WTC11 (cell line): ENCODE results near the gene NAALADL2. TPM values are rescaled to one million over a fixed set of nuclear protein-coding genes. Genes with fewer than 3 reads are reported as not detected.
"Not testable (repeated sequence)": the region's sequence is repeated elsewhere in the genome, so short reads cannot be mapped to it uniquely, and the experiment has no call there.

Experiments
- ATAC-seq: fragments of 200-7000 bp; cut with Tn5 transposase; 2 replicates; pipeline ENCODE4 v1.10.0; 2021; ENCODE audit warnings: mild to moderate bottlenecking, moderate library complexity
- CTCF ChIA-PET: fragments of 300-600 bp; sonication (Branson Sonifier 250); formaldehyde crosslinking; loops from one replicate; lab custom pipeline; 2021; ENCODE audit warnings: antibody characterized with exemption; lab: Charles Lee
- POLR2A ChIA-PET: fragments of 350-600 bp; sonication (Branson Sonifier 250); formaldehyde crosslinking; loops from one replicate; lab custom pipeline; 2021; ENCODE audit warnings: antibody characterized with exemption; lab: Charles Lee
- DNase-seq: peaks from one replicate; pipeline ENCODE4 v3.0.0; 2021; ENCODE audit warnings: low spot score
- H3K27ac Mint-ChIP-seq: 2 replicates; pipeline ENCODE4 v1.8.0; 2021; ENCODE audit warnings: mixed read lengths
- H3K27me3 Mint-ChIP-seq: 2 replicates; pipeline ENCODE4 v1.8.0; 2021; ENCODE audit warnings: low read depth, mild to moderate bottlenecking, moderate library complexity, mixed read lengths
- H3K36me3 Mint-ChIP-seq: 2 replicates; pipeline ENCODE4 v1.8.0; 2021; ENCODE audit warnings: mixed read lengths
- H3K4me1 Mint-ChIP-seq: 2 replicates; pipeline ENCODE4 v1.8.0; 2022; ENCODE audit warnings: mixed read lengths
- H3K4me3 Mint-ChIP-seq: 2 replicates; pipeline ENCODE4 v1.8.0; 2021; ENCODE audit warnings: mild to moderate bottlenecking, moderate library complexity, mixed read lengths
- H3K9me3 Mint-ChIP-seq: 2 replicates; pipeline ENCODE4 v1.8.0; 2021; ENCODE audit warnings: mixed read lengths
- ATF3 ChIP-seq: sonication (generic); formaldehyde crosslinking; conservative IDR thresholded peaks from 2 replicates; pipeline ENCODE4 v1.8.1; 2022; ENCODE audit warnings: mild to moderate bottlenecking, missing genetic modification reagents
- FOXK1 ChIP-seq: sonication (generic); formaldehyde crosslinking; IDR thresholded peaks from 2 replicates; pipeline ENCODE4 v1.8.0; 2022; ENCODE audit warnings: mild to moderate bottlenecking, moderate library complexity, missing genetic modification reagents
- GRHL2 ChIP-seq: fragments of 250-450 bp; sonication (Bioruptor Pico); IDR thresholded peaks from 2 replicates; pipeline ENCODE4 v1.8.0; 2022; ENCODE audit warnings: mild to moderate bottlenecking, moderate library complexity; ENCODE audit not compliant: insufficient replicate concordance, severe bottlenecking
- IRF2 ChIP-seq: sonication (generic); formaldehyde crosslinking; IDR thresholded peaks from 2 replicates; pipeline ENCODE4 v1.8.0; 2022; ENCODE audit warnings: low read depth, missing genetic modification reagents, borderline replicate concordance
- KAT7 ChIP-seq: sonication (generic); formaldehyde crosslinking; IDR thresholded peaks from 2 replicates; pipeline ENCODE4 v1.8.1; 2023; ENCODE audit warnings: missing genetic modification reagents, mild to moderate bottlenecking, borderline replicate concordance
- NFYB ChIP-seq: sonication (generic); formaldehyde crosslinking; conservative IDR thresholded peaks from 2 replicates; pipeline ENCODE4 v1.8.0; 2022; ENCODE audit warnings: low read depth, missing genetic modification reagents
- NR2C2 ChIP-seq: sonication (generic); formaldehyde crosslinking; IDR thresholded peaks from 2 replicates; pipeline ENCODE4 v1.8.0; 2022; ENCODE audit warnings: mild to moderate bottlenecking, missing genetic modification reagents
- OVOL2 ChIP-seq: fragments of 250-450 bp; sonication (Bioruptor Pico); IDR thresholded peaks from 2 replicates; pipeline ENCODE4 v1.9.0; 2021; ENCODE audit warnings: mild to moderate bottlenecking, borderline replicate concordance
- SMAD3 ChIP-seq: sonication (generic); formaldehyde crosslinking; IDR thresholded peaks from 2 replicates; pipeline ENCODE4 v1.8.0; 2022; ENCODE audit warnings: missing genetic modification reagents, mild to moderate bottlenecking, borderline replicate concordance
- SMAD4 ChIP-seq: sonication (generic); formaldehyde crosslinking; IDR thresholded peaks from 2 replicates; pipeline ENCODE4 v1.8.0; 2022; ENCODE audit warnings: mild to moderate bottlenecking, missing genetic modification reagents
- TEAD1 ChIP-seq: sonication (generic); formaldehyde crosslinking; IDR thresholded peaks from 2 replicates; pipeline ENCODE4 v1.8.0; 2022; ENCODE audit warnings: mild to moderate bottlenecking, missing genetic modification reagents
- USF2 ChIP-seq: sonication (generic); formaldehyde crosslinking; IDR thresholded peaks from 2 replicates; pipeline ENCODE4 v1.8.1; 2023; ENCODE audit warnings: mild to moderate bottlenecking, missing genetic modification reagents, moderate library complexity
- ZBTB21 ChIP-seq: sonication (generic); formaldehyde crosslinking; IDR thresholded peaks from 2 replicates; pipeline ENCODE4 v1.8.1; 2023; ENCODE audit warnings: mild to moderate bottlenecking, missing genetic modification reagents, borderline replicate concordance
- ZNF219 ChIP-seq: sonication (generic); formaldehyde crosslinking; IDR thresholded peaks from 2 replicates; pipeline ENCODE4 v1.8.0; 2023; ENCODE audit warnings: missing genetic modification reagents, mild to moderate bottlenecking, borderline replicate concordance
- total RNA-seq: library from RNA; stranded (reverse); gene quantifications from 3 replicates; pipeline ENCODE4 v1.2.3, GENCODE V29; 2021
- TF ChIP-seq, protein P1 (sequence below): sonication (generic); formaldehyde crosslinking; IDR thresholded peaks from 2 replicates; pipeline ENCODE4 v1.8.1; 2023; ENCODE audit warnings: mild to moderate bottlenecking, missing genetic modification reagents
- TF ChIP-seq, protein P2 (sequence below): fragments of 250-450 bp; sonication (Bioruptor Pico); conservative IDR thresholded peaks from 2 replicates; pipeline ENCODE4 v1.9.0; 2021; ENCODE audit warnings: mild to moderate bottlenecking
- TF ChIP-seq, protein P3 (sequence below): sonication (generic); formaldehyde crosslinking; IDR thresholded peaks from 2 replicates; pipeline ENCODE4 v1.8.1; 2022; ENCODE audit warnings: low read depth, missing genetic modification reagents, borderline replicate concordance
- TF ChIP-seq, protein P4 (sequence below): fragments of 250-450 bp; sonication (Bioruptor Pico); IDR thresholded peaks from 2 replicates; pipeline ENCODE4 v1.9.0; 2021; ENCODE audit warnings: moderate library complexity, mild to moderate bottlenecking, inconsistent platforms, borderline replicate concordance

Gene NAALADL2
- total RNA-seq, 1 experiment from 2014 or later, result 1.2 TPM

DNA sequence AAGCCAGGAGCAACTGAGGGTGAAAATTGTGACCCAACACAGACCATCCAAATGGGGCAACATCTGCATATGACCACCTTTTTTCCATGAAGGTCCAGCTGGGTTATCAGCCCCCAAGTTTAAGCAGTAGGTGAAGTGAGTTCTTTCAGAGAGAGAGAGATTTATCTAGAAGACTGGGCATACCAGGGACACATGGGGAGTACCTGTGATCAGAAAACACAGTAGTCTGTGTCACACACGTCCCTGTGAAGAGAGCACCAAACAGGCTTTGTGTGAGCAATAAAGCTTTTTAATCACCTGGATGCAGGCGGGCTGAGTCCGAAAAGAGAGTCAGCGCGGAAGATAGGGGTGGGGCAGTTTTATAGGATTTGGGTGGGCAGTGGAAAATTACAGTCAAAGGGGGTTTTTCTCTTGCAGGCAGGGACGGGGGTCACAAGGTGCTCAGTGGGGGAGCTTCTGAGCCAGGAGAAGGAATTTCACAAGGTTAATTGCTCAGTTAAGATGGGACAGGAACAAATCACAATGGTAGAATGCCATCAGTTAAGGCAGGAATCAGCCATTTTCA lies 966.0 kb downstream of the NAALADL2 start:
- Mint-ChIP-seq H3K4me1 (peaks cover 56% of the 10 kb centered on the region), H3K27ac (peak overlapping the region; percentile 92), H3K9me3 (peaks cover 35% of the 10 kb centered on the region), H3K4me3 (0 out of 2 replicates have a peak overlapping the region, but pooled peaks have one; percentile 5), H3K36me3 (peaks cover 29% of the 10 kb centered on the region)
- ATAC-seq, result peak; percentile 67
- POLR2A ChIA-PET, DNase-seq, H3K27me3 Mint-ChIP-seq: not testable (repeated sequence)
- CTCF ChIA-PET, result interaction anchor here (1.9 kb wide), 1 partner anchor 116 kb away, joined by 5 read pairs; no protein-coding TSS in a partner anchor

GRCh38 chr3:175826759-175827158 lies 967.6 kb downstream of the NAALADL2 start:
- H3K4me3 Mint-ChIP-seq, result no peak overlapping the region
- ChIA-PET CTCF (interaction anchor here (0.5 kb wide), 1 partner anchor 404 kb away, joined by 3 read pairs; no protein-coding TSS in a partner anchor), POLR2A (no interaction called here)
- peaks cover 4% of the 10 kb centered on the region; the same call in 1 of the 2 replicates for H3K27me3 Mint-ChIP-seq
- H3K36me3 Mint-ChIP-seq, result peaks cover 15% of the 10 kb centered on the region
- H3K27ac Mint-ChIP-seq, result no peak overlapping the region
- ATAC-seq (no peak), DNase-seq (no peak)
- TF ChIP-seq USF2 (CRISPR knock-in tag), result no peak
- peaks cover 45% of the 10 kb centered on the region for H3K4me1 Mint-ChIP-seq
- peaks cover 22% of the 10 kb centered on the region for H3K9me3 Mint-ChIP-seq

DNA sequence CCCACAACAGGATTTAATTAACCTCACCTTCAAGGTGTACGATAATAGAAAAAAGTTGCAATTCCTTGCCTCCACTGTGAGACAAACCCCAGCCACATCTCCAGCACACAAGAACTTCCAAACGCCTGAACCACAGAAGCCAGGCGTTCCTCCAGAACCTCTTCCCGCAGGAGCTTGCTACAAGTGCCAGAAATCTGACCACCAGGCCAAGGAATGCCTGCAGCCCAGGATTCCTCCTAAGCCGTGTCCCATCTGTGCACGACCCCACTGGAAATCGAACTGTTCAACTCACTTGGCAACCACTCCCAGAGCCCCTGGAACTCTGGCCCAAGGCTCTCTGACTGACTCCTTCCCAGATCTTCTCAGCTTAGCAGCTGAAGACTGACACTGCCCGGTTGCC lies 970.7 kb downstream of the NAALADL2 start:
- peaks cover 15% of the 10 kb centered on the region for H3K36me3 Mint-ChIP-seq
- CTCF ChIA-PET, ATAC-seq, DNase-seq, POLR2A ChIA-PET, H3K27me3 Mint-ChIP-seq, H3K27ac Mint-ChIP-seq, H3K4me3 Mint-ChIP-seq: not testable (repeated sequence)
- H3K9me3 Mint-ChIP-seq, result peaks cover 22% of the 10 kb centered on the region
- H3K4me1 Mint-ChIP-seq, result peaks cover 19% of the 10 kb centered on the region

DNA sequence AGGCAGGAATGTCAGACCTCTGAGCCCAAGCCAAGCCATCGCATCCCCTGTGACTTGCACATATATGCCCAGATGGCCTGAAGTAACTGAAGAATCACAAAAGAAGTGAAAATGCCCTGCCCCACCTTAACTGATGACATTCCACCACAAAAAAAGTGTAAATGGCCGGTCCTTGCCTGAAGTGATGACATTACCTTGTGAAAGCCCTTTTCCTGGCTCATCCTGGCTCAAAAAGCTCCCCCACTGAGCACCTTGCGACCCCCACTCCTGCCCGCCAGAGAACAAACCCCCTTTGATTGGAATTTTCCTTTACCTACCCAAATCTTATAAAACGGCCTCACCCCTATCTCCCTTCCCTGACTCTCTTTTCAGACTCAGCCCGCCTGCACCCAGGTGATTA lies 976.6 kb downstream of the NAALADL2 start:
- not testable (repeated sequence) for H3K9me3 Mint-ChIP-seq
- TF ChIP-seq TEAD1, result peak; percentile 58; the same call in 1 of the 2 replicates
- TF ChIP-seq, protein P1, sequence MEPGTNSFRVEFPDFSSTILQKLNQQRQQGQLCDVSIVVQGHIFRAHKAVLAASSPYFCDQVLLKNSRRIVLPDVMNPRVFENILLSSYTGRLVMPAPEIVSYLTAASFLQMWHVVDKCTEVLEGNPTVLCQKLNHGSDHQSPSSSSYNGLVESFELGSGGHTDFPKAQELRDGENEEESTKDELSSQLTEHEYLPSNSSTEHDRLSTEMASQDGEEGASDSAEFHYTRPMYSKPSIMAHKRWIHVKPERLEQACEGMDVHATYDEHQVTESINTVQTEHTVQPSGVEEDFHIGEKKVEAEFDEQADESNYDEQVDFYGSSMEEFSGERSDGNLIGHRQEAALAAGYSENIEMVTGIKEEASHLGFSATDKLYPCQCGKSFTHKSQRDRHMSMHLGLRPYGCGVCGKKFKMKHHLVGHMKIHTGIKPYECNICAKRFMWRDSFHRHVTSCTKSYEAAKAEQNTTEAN, result 0 out of 2 replicates have a peak, but pooled peaks have one; percentile 31

DNA sequence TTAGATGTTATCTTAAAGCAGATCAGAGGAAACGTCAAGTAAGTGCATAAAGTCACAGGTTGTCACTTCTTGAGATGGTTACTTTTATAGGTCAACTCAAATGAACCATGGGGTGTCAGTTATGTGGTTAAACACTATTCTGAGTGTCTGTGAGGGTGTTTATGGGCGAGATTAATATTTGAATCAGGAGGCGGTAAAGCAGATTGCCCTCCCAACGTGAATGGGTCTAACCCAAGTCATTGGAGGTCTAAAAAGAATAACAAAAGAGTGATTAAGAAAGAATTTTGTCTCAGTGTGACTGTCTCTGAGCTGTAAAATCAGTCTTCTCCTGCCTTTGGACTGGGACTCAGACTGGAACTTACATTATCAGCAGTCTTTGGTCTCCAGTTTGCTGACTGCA lies 977.5 kb downstream of the NAALADL2 start:
- Mint-ChIP-seq H3K4me3 (no peak overlapping the region), H3K4me1 (peaks cover 22% of the 10 kb centered on the region), H3K27me3 (no peaks in the 10 kb centered on the region; the same call in 1 of the 2 replicates), H3K9me3 (no peaks in the 10 kb centered on the region), H3K27ac (peak overlapping the region; percentile 96), H3K36me3 (no peaks in the 10 kb centered on the region)
- ATAC-seq (peak; percentile 83), DNase-seq (no peak)
- CTCF ChIA-PET, result no interaction called here
- POLR2A ChIA-PET, result no interaction called here
- TF ChIP-seq ZBTB21 (no peak), IRF2 (no peak), SMAD4 (no peak), NFYB (CRISPR knock-in tag) (no peak), TEAD1 (no peak; the same call in 1 of the 2 replicates), NR2C2 (no peak), FOXK1 (CRISPR knock-in tag) (no peak), KAT7 (no peak), ATF3 (CRISPR knock-in tag) (no peak), OVOL2 (no peak), GRHL2 (CRISPR knock-in tag) (no peak), ZNF219 (CRISPR knock-in tag) (no peak), SMAD3 (CRISPR knock-in tag) (no peak)
- TF ChIP-seq, protein P2, sequence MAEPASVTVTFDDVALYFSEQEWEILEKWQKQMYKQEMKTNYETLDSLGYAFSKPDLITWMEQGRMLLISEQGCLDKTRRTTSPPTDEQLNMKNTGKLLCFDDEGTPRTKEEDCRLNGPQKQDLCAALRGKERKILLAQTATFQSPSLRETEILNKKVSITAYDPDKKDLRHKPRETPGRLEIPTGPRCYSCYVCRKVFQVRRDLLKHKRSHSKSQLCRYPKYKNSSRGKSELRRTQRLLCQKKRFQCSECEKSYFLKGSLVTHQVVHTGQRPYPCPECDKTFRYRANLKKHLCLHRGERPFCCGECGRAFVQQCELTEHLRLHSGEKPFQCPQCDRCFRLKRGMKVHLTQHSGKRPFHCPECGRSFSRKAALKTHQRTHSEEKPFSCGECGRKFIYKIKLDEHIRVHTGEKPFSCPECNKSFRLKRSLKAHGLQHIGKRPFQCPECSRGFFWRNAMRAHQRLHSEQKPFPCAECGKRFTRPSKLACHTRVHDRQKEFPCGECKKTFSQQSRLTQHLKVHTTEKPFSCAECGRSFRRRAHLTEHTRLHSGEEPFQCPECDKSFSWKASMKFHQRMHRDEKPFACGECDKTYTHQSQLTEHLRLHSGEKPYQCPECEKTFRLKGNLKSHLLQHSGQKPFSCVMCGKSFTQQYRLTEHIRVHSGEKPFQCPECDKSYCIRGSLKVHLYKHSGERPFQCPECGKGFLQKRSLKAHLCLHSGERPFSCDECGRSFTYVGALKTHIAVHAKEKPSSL (CRISPR knock-in tag), result no peak
- TF ChIP-seq, protein P3, sequence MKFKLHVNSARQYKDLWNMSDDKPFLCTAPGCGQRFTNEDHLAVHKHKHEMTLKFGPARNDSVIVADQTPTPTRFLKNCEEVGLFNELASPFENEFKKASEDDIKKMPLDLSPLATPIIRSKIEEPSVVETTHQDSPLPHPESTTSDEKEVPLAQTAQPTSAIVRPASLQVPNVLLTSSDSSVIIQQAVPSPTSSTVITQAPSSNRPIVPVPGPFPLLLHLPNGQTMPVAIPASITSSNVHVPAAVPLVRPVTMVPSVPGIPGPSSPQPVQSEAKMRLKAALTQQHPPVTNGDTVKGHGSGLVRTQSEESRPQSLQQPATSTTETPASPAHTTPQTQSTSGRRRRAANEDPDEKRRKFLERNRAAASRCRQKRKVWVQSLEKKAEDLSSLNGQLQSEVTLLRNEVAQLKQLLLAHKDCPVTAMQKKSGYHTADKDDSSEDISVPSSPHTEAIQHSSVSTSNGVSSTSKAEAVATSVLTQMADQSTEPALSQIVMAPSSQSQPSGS (CRISPR knock-in tag), result no peak
- TF ChIP-seq, protein P4, sequence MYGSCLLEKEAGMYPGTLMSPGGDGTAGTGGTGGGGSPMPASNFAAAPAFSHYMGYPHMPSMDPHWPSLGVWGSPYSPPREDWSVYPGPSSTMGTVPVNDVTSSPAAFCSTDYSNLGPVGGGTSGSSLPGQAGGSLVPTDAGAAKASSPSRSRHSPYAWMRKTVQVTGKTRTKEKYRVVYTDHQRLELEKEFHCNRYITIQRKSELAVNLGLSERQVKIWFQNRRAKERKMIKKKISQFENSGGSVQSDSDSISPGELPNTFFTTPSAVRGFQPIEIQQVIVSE, result no peak

More for the DNA sequence above, 976.6 kb downstream of the NAALADL2 start:
- peaks cover 22% of the 10 kb centered on the region for H3K4me1 Mint-ChIP-seq
- CTCF ChIA-PET, ATAC-seq, DNase-seq, H3K27ac Mint-ChIP-seq, H3K4me3 Mint-ChIP-seq, H3K27me3 Mint-ChIP-seq, H3K36me3 Mint-ChIP-seq, POLR2A ChIA-PET: not testable (repeated sequence)
